Measurements from ENCODE around the gene PDE1C.

Gene PDE1C

GRCh38 chr7:31747553-31747952 is 322.7 kb downstream of the PDE1C start:
- no peak for TF ChIP-seq REST (IDR thresholded peaks at IDR 0.05; ENCODE audit: insufficient read depth in 1 of 2, low read depth in 2 of 2, low read length in 2 of 2)
- no peak for TF ChIP-seq FOXP2 (optimal IDR thresholded peaks at IDR 0.05; ENCODE audit: borderline replicate concordance, extremely low read depth, extremely low read length, insufficient read depth)
- TF ChIP-seq POLR2AphosphoS5 (IDR thresholded peaks at IDR 0.05; ENCODE audit: low read depth, low read length): no peak
- TF ChIP-seq SIN3A (IDR thresholded peaks at IDR 0.05; ENCODE audit: borderline replicate concordance, insufficient read depth, low read length): no peak
- TF ChIP-seq TAF1 (IDR thresholded peaks at IDR 0.05; ENCODE audit: borderline replicate concordance, insufficient read depth, low read length): no peak

DNA sequence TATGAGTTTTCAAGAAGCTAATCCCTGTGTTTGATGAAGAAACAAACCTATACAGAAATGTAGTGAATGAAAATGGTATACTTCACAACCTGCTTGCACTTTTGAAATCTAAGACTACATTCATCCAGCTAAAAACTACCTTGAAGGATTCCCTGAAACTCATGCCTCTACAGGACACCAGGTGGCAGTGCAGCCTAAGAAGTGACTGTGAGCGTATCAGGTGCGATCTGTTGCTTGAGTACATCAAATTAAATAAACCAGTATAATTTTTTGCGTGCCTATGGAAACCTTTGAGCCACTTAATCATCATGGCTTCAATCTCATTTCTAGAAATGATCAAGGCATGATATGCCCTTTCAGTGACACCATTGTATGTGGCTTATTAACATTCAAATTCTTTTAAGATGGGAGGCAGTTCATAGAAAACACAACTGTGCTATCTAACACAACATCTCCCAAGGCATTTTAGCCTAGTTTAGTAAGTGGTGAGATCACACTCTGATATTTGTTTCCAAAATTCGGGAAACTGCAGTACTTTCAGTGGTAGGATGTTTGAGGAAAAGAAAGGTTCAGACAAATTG is 325.8 kb downstream of the PDE1C start:
- TF ChIP-seq FOXP2 (optimal IDR thresholded peaks at IDR 0.05; ENCODE audit: borderline replicate concordance, extremely low read depth, extremely low read length, insufficient read depth): no peak
- TF ChIP-seq POLR2AphosphoS5 (IDR thresholded peaks at IDR 0.05; ENCODE audit: low read depth, low read length): no peak
- TF ChIP-seq SIN3A (IDR thresholded peaks at IDR 0.05; ENCODE audit: borderline replicate concordance, insufficient read depth, low read length): no peak
- no peak for TF ChIP-seq TAF1 (IDR thresholded peaks at IDR 0.05; ENCODE audit: borderline replicate concordance, insufficient read depth, low read length)
- no peak for TF ChIP-seq REST (IDR thresholded peaks at IDR 0.05; ENCODE audit: insufficient read depth in 1 of 2, low read depth in 2 of 2, low read length in 2 of 2)

- TF ChIP-seq FOXP2 (optimal IDR thresholded peaks at IDR 0.05; ENCODE audit: borderline replicate concordance, extremely low read depth, extremely low read length, insufficient read depth) (no peak), REST (IDR thresholded peaks at IDR 0.05; ENCODE audit: insufficient read depth in 1 of 2, low read depth in 2 of 2, low read length in 2 of 2) (no peak), SIN3A (IDR thresholded peaks at IDR 0.05; ENCODE audit: borderline replicate concordance, insufficient read depth, low read length) (no peak), POLR2AphosphoS5 (IDR thresholded peaks at IDR 0.05; ENCODE audit: low read depth, low read length) (no peak), TAF1 (IDR thresholded peaks at IDR 0.05; ENCODE audit: borderline replicate concordance, insufficient read depth, low read length) (no peak)
Observed at GRCh38 chr7:31741852-31742251, 328.4 kb downstream of the PDE1C start.

DNA sequence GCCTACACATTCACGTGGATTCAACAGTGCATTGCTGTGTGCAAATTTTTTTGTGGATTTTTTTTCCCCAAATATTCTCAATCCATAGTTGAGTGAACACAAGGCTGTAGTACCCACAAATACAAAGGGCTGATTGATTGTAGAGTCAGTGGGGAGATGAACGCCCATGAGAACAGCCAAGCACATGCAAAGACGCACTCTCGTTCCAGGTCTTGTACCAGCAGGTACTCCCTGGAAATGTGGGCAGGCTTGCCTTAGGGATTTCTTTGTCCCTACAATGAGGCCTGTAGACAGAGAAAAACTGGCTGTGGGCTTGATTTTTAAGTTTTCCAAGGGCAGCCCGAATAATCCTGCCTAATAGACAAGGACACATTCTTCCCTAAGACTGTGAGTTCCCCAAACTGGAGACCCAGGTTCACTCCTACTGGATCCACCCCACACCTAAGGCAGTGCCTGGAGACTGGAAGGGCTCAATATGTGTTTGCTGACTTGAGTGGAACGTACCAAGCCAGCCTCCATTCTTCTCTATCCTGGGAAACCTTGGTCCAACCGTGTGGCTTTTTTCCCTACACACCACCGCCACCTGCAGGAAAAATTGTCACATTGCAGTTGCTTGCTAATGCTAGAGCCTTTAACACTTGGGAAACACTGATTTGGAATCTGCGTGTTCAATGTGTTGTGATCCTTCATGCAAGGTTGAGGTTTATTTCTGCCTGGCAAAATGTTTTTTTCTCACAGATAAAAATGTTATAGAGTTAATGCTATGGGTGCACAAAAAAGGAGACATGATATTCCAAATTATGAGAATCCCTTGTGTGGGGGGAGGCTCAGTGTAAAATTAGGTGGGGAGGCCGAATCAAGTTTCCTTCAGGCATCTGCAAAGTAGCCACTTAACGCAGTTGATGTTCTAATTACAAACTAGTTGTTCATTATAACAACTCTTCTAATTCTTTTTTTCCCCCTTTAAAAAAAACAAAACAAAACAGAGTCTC is 333.9 kb downstream of the PDE1C start:
- TF ChIP-seq POLR2AphosphoS5 (IDR thresholded peaks at IDR 0.05; ENCODE audit: low read depth, low read length) (no peak), REST (IDR thresholded peaks at IDR 0.05; ENCODE audit: insufficient read depth in 1 of 2, low read depth in 2 of 2, low read length in 2 of 2) (no peak), TAF1 (IDR thresholded peaks at IDR 0.05; ENCODE audit: borderline replicate concordance, insufficient read depth, low read length) (no peak), FOXP2 (optimal IDR thresholded peaks at IDR 0.05; ENCODE audit: borderline replicate concordance, extremely low read depth, extremely low read length, insufficient read depth) (no peak), SIN3A (IDR thresholded peaks at IDR 0.05; ENCODE audit: borderline replicate concordance, insufficient read depth, low read length) (no peak)
